Stimulated activated CD4-positive, alpha-beta T cell treated with anti-CD3 and anti-CD28 coated beads, TNF-alpha, amount 100 ng/mL, for 24 hours (primary cell): Measurements from ENCODE around the gene OR2T11.
"Not testable (repeated sequence)": the region's sequence is repeated elsewhere in the genome, so short reads cannot be mapped to it uniquely, and the experiment has no call there.

Source experiments
- DNase-seq, 3 experiments: peaks; one replicate each; pipeline ENCODE4 v3.0.0-alpha.2; 2020; ENCODE audit warnings: low read depth in 3 of 3

OR2T11 gene, protein sequence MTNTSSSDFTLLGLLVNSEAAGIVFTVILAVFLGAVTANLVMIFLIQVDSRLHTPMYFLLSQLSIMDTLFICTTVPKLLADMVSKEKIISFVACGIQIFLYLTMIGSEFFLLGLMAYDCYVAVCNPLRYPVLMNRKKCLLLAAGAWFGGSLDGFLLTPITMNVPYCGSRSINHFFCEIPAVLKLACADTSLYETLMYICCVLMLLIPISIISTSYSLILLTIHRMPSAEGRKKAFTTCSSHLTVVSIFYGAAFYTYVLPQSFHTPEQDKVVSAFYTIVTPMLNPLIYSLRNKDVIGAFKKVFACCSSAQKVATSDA

DNA sequence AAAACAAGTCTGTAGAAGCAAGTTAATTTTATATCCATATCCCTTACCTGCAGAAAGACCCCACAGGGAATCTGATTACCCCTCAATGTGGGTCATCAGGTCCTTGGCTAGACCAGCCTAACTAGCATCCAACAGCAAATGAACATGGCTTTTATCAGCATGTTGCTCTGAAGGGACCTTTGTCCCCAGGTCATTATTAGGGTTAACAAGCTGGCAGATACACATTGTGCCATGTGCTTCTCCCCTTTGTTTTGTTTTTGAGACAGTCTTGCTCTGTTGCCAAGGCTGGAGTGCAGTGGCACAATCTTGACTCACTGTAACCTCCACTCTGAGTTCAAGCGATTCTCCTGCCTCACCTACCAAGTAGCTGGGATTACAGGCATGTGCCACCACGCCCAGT lies at the start of gene OR2T11:
TSS of gene OR2T11 (minus strand) at position 101 of the 400 bp plus-strand sequence. CDS start 7,963 bp downstream, outside the sequence.
- not testable (repeated sequence) for DNase-seq

DNA sequence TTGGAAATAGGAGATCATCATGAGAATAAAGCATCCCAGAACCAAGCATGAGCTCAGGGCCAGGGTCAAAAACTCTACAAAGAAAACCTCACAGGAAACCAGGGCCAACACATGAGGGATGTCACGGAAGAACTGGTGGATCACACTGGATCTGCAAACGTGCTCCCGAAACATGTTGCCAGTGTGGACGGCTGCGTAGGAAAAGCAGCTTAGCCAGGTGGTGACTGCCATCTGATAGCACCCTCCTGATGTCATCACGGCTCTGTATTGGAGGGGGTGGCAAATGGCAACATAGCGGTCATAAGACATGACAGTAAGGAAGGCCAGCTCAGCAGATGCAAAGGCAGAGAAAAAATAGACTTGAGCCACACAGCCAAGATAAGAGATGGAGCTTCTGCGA lies 46.8 kb upstream of the OR2T11 start:
- DNase-seq = no peak

DNA sequence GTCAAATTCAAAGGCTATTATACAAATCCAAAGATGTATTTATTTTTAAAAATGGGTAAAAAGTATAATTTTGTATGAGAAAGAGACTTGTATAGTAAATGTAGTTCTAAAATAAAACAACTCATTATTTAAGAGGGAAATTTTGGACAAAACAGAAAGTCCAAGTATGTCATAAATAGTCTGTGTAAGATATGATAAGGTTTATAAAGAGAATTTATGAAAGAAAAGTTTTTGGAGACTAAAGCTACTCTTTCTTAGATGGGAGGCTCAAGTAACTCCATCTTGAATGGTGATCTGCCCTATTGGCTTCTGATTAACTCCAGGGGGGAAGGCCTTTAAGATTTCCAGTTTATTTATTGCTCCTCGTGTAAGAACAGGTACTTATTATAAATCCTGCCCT lies 35.1 kb upstream of the OR2T11 start:
- no peak for DNase-seq

DNA sequence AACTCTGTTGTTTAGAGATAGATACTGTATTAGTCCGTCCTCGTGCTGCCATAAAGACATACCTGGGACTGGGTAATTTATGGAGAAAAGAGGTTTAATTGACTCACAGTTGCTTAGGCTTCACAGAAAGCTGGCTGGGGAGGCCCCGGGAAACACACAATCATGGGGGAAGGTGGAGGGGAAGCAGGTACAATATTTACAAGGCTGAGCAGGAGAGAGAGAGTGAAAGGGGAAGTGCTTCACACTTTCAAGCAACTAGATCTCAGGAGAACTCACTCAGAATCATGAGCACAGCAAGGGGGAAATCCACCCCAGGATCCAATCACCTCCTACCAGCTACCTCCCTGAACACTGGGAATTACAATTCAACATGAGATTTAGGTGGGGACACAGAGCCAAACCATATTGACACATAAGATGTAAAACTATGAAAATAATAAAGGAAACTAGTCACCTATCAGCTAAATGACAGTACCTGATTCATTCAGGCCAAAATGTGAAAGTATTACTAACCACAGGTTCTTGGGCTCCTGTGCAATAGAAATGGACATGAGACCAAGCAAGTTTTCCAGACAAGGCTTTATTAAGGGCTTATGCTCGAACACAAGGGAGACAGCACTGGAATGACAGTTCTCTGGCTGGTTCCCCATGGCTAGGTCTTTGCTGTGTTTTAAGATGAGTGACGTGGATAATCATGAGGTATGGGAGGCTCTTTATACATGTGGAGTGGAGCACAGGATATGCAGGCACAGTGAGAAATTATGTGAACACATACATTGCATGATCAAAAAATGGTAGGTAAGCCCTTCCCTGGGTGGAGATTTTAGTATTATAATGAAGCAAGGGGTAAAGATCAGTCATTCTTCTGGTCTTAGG lies 28.8 kb upstream of the OR2T11 start:
- DNase-seq = not testable (repeated sequence)

DNA sequence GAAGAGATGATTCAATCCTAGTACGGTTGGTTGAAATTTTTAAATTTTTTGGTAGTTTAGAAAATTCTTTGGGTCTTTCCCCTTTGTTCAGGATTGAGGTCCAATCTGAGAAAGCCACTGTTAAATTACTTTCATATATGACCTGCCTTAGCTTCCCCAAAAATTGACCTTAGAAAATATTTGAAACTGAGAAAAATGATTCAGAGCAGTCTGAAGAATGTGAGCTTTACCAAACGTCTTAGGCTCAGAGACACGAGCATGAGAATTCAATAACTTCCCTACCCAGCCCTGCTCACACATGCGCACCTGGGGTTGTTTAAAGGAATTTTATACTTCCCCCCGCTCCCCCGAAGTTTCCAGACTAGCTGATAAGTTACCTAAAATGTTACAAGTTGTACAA lies 21.9 kb upstream of the OR2T11 start:
- DNase-seq = not testable (repeated sequence)

DNA sequence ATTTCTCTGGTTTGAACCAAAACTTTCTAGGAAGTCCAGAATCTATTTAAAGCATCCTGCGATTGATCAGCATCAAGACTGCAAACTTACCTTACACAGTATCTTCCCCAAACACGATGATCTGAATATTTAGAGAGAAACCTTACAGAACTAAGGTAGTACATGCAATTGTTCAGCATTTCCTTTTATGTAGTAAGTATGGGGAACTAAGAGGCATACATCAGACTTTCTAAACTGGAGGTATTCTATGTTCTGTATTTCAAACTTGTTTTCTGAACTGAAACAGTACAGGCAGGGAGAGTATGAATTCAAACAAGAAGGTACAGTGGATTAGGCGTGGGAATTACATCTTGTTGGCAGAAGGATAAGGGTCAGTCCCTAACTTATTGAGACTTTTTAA lies 20.5 kb upstream of the OR2T11 start, which contains the start of gene OR2T27:
TSS of gene OR2T27 (minus strand) at position 175 of the 400 bp plus-strand sequence. CDS start 4,644 bp downstream, outside the sequence.
- DNase-seq = not testable (repeated sequence)

DNA sequence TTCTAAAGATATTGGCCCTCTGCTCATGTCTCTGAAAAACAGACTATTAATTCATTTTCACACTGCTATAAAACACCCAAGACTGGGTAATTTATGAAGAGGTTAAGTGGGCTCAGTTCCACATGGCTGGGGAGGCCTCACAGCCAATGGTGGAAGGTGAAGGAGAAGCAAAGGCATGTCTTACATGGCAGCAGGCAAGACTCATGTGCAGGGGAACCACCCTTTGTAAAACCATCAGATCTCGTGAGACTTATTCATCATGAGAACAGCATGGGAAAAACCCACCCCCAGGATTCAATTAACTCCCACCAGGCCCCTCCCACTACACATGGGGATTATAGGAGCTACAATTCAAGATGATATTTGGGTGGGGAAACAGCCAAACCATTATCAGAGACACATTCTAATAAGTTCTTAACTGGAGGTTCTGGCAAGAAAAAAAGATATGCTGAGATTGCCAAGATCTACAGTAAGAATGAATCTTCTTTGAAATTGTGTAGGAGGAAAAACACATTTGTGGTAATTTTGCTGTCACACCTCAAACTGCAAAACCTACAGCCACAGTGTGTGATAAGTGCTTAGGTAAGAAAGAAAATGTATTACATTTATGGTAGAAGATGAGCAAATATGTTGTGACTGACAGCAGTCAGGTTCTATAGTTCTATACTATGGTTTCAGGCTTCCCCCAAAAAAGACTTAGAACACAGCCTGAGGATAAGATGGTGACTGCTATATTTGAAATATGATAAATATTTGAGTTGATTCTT lies 14.1 kb upstream of the OR2T11 start:
- DNase-seq = not testable (repeated sequence)

DNA sequence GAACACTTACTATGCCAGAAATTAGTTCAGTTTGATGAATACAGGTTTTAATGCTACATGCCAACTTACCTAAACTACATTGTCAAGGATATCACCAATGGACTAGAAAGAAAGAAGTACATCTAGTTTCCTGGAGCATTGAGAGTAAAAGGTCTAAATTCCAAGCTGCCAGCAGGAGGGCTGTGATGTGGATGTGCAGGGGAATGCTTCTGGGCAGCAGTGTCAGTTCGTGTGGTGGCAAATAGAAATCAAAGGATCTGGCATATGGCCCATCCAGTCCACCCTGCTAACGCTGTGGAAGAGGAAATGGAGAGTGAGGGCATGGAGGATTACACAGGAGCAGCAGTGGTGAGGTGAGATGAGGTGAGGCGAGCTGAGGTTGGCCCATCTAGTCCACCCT lies 10.3 kb upstream of the OR2T11 start, which contains the start of gene OR2T35:
TSS of gene OR2T35 (minus strand) at position 101 of the 400 bp plus-strand sequence. CDS start 6,020 bp downstream, outside the sequence.
- DNase-seq = not testable (repeated sequence)

DNA sequence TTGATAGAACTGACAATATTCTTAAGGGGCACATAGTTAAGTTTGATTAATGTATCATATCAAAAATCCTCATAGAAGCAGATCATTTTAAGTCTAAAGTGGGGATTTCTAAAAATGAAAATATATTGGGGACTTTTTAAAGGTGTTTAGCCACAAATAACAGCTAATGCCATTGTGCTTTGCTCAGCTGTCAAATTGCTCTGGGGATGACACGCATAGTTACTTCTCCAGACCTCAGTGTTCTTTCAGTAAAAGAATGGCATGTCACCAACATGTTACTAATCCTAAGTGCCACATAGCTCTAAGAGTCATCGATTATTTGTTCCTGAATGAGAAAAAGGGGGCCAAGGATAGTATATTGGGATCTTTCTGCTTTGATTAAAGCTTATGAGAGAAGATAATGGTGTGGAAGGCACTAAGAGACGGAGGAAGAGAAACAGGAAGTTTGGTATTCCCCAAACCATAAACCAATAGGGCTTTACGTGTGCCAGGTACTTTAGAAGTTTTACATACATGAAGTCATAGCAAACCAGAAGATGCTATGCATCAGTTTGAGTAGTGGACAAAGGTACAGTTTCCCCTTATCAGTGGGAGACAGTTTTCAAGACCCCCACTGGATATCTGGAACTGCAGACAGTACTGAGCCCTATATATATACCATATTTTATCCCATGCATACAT lies 8.2 kb upstream of the OR2T11 start:
- not testable (repeated sequence) for DNase-seq

DNA sequence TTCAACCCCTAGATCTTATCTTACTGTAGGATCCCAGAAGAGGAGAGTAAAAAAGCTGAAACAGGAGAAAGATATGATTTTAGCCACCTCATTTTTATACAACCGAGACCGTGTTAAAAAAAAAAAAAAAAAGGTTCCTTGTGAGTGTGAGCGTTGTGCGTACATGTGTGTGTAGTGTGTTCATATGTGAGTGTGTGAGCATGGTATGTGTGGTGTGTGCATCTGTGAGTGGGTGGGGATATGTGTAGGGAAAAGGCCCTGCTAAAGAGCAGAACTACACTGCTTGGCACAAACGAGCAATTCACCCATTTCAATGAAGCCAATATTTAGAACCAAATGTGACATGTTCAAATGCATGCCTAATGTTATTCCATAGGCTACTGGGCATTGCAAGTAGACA lies 6.7 kb upstream of the OR2T11 start:
- DNase-seq = not testable (repeated sequence)

DNA sequence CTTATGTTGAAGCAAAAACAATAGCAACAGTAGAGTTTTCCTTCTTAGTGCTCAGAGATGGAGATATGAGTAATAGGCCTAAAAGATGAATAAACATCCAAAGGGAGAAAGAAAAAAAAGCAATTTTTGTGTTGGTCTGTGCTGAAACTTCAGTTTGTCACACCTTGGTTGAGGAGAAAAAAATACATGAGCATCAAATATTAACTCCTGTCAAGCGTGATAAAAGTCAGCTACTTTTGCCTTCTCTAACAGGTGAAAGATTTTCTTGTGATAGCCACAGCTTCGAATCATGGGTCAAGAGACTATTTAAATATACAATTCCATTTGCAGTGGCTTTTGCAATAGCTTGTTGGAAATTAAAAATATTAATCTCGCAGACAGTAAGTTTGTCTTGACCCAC lies 6.0 kb upstream of the OR2T11 start:
- not testable (repeated sequence) for DNase-seq

DNA sequence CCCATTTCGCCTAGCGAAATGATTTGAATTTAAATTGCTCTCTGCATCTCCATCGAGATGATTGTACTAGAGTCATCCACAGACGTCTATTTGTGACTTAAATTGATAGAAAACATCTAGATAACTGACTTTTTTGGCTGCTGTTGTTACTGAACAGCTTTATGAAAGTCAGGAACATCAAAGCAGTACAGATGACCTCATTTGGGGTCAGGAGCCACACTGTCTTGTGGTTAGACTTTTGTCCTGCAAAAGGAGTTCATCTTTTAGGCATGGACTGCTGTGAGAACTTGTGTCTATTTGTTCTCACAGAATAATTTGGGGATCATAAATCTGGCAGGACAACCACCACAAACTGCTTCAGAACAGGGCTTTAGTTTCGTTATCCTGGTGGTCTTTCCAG lies 4.8 kb upstream of the OR2T11 start:
- DNase-seq = not testable (repeated sequence)

DNA sequence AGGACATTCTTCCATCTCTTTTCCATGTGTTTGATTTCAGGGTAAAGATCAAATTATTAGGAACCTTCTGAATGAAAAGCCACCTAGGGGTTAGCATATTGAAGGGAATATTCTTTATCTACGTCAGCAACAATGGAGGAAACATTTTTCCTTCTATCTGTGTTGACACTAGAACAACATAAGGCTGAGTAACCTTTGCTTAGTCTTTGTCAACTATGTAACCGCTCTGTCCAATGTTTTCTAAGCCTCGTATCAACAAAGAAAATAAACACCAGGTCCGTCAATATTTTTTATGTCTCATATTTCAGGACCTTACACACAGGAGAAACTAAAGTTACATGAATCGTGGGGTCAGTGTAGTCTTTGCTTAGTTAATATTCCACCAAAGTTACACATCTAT lies 1.7 kb upstream of the OR2T11 start:
- DNase-seq = not testable (repeated sequence)

DNA sequence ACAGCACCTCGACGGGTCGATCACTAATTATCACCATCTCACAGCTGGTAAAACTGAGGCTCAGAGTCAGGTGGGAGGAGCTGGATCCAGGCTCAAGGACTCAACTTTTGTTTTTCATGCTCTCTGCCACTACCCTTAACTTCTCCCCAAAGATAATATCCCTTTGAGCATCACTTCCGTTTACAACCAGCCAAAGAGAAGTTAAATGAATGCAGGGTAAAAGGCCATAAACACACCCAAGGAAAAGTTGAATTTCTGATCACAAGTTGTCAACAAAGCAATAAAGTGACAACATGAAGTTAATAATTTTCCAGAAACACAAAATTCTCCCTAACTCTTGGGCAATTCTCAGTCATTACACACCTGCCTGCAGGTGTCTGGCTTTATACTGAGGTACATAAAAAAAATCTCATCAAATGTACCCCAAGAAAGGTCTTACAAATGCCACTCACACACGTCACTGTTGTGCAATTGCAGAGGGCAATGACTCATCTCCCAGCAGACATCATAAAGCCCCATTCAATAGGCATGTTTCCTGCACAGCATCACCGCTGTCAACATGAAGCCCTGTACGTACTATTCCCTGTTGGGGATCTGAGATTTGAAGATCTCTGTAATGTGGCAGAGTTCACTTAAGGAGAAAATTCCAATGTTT lies 3.4 kb downstream of the OR2T11 start:
- DNase-seq = no peak

DNA sequence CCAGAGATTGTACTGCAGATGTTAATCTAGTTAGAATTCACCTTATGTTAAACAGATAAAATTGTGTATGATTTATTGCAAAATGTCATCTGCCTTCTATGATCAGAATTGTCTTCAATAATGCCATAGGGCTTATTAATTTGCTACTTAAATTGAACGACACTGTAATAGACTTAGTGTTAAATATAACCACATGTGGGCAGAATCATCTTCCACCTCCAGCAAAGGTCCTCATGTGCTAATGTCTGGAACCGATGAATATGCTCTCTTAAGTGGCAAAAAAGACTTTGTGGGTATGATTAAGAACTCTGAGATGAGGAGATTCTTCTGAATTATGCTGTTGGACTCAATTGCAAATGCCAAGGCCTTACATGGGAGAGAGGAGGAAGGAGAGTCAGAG lies 4.3 kb downstream of the OR2T11 start:
- no peak for DNase-seq

DNA sequence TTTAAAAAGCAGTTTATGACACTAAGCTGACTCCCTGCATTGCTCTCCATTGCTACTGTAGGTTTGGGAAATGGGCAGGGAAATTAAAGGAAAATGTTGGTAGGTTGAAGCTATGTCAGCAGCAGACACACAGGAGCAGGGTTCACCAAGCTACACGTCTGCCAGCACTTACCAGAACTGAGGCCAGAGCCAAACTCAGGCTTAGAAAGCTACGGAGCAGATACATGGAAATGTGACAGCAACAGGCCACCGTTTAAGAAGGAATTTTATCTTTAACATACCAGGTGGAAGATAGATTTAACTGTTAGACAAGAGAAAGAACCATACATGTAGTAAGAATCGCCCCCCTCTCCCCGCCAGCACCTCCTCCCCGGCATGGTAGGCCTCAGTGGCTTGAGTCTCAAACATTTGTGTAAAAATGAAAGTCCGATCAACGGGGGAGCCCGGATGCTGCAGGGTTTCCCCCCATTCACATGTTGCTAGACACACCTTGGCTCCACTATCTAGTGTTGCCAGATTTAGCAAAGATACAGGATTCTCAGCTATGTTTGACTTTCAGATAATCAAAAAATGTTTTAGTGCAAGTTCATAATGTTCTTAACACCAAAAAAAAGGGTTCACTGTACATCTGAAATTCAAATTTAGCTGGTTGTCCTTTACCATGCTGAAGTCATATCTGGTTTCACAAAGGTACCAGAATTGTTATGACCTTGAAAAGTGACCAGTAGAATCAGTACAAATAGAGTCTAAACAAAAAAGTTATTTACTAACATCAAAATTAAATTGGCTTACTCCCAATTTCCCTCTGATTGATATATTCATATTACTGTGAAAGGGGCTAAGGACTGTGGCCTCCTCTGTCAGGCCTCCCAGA lies 6.7 kb downstream of the OR2T11 start:
- no peak for DNase-seq

DNA sequence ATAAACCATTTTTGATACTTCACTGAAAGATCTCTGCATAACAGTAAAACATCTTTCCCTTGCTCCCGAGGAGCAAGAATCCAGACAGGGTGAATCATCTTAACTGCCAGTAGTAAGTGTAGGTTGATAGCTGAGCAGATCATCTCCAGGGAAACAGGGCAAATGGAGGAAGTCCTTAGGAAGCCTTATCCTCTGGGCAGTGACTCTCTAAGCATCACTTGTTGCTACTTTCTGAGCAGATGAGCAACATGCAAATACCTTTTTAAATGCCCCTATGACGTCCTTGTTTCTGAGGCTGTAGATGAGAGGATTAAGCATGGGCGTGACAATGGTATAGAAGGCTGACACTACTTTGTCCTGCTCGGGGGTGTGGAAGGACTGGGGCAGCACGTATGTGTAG lies 8.9 kb downstream of the OR2T11 start:
- no peak for DNase-seq

DNA sequence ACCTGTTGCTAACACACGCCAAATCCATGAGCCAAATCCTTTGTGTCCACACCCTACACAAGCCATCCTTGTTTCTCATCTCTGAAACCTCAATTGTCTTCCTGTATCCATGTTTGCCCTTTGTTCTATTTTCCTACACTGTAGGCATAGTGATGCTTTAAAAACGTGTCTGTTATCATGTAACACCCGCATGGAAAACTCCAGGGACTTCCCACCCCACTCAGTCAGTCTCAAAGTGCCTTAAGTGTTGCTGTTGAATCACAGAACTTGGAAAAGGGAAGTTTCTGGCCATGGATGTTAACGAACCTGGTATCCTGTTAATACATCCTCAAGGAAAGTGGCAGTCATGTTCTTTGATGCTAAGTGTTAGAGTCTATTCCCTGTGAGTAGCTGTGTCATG lies 9.7 kb downstream of the OR2T11 start:
- no peak for DNase-seq

DNA sequence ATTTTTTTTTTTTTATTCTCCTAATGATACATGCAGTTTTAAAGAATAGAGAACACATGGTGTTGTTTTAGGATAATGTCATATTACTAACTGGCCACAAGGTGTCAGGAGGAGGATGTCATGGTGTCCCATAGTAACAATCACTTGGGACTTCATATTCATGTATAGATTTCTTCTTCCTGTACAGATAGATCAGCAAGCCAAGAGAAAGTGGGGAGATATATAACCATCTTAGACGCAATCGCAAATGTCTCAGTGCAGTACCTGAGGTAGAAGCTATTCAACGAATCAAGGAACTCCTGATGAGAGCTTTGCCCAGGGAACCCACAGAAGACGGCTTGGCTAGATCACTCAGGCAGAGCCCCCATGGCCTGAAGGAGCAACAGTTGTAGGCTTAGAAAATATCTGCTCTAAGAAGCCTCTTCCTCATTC lies 12.3 kb downstream of the OR2T11 start:
- no peak for DNase-seq

DNA sequence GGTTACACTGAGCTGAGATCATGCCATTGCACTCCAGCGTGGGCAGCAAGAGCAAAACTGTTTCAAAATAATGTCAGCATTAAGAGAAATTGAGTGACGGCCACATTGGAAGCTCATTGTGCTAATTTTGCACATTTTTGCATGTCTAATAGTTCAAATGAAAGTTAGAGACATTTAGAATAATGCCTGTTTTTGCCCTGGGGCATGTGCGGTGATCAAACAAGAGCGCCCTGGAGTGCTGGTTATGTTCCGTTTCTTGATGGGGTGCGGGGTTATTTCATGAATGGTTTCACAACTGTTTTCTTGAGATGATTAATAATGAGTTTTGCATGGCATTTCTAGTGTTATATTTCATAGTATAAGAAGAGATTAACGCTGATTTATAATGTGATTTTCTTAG lies 13.1 kb downstream of the OR2T11 start:
- DNase-seq = no peak
